ENCODE measurements around the gene CBX7.

CBX7 gene

GRCh38 chr22:39133871-39134270 lies 18.6 kb downstream of the CBX7 start:
- H3K36me3 ChIP-seq (ENCODE audit: insufficient read depth, low read length) = no peaks in the 10 kb centered on the region
- H3K9ac ChIP-seq (ENCODE audit: insufficient read length) = no peak overlapping the region
- TF ChIP-seq FOXP2 (optimal IDR thresholded peaks at IDR 0.05; ENCODE audit: control extremely low read depth, extremely low read length, insufficient read depth) (no peak), POLR2AphosphoS5 (IDR thresholded peaks at IDR 0.05; ENCODE audit: borderline replicate concordance, low read depth, low read length) (no peak), EZH2 (IDR thresholded peaks at IDR 0.05) (no peak)
- no peak overlapping the region for H3K4me3 ChIP-seq
- no peak for DNase-seq (ENCODE audit: low read depth, low spot score)
- H3K27ac ChIP-seq = no peak overlapping the region
- H3K9me3 ChIP-seq (ENCODE audit: low read depth, low read length) = no peaks in the 10 kb centered on the region

DNA sequence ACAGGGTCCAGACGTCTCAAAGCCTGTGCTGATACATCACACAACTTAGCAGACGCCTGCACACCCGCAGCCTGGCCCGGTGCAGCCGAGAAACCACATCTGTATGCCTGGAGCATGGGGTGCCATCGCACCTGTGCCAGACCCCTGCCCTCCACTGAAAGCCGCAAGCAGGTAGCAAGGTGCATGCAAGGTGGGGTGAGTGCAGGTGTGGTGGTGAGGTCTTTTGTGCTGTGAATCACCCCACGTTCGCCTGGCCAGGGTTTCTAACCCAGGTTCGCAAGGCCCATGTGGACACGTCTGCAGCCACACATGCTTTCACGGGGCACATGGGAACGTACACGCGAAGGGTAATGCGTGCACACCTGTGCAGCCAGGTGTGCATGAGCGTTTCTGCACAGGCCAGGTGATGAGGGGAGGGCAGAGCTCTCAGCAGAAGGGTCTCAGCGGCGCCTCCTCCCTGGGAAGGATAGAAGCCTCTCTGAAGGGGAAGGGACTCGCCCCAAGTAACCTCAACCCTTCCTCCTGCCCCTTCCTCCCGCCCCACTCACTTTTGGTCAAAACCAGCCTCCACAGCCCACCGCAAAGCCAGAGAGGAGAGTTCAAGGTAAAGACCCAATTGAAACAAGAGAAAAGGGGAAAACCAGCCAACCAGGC lies 19.5 kb downstream of the CBX7 start:
- no peak for DNase-seq (ENCODE audit: low read depth, low spot score)
- no peak overlapping the region for H3K9ac ChIP-seq (ENCODE audit: insufficient read length)
- H3K4me3 ChIP-seq = no peak overlapping the region
- H3K36me3 ChIP-seq (ENCODE audit: insufficient read depth, low read length) = no peaks in the 10 kb centered on the region
- TF ChIP-seq POLR2AphosphoS5 (IDR thresholded peaks at IDR 0.05; ENCODE audit: borderline replicate concordance, low read depth, low read length) (no peak), FOXP2 (optimal IDR thresholded peaks at IDR 0.05; ENCODE audit: control extremely low read depth, extremely low read length, insufficient read depth) (no peak), EZH2 (IDR thresholded peaks at IDR 0.05) (no peak)
- H3K9me3 ChIP-seq (ENCODE audit: low read depth, low read length) = no peaks in the 10 kb centered on the region
- H3K27ac ChIP-seq = no peak overlapping the region

DNA sequence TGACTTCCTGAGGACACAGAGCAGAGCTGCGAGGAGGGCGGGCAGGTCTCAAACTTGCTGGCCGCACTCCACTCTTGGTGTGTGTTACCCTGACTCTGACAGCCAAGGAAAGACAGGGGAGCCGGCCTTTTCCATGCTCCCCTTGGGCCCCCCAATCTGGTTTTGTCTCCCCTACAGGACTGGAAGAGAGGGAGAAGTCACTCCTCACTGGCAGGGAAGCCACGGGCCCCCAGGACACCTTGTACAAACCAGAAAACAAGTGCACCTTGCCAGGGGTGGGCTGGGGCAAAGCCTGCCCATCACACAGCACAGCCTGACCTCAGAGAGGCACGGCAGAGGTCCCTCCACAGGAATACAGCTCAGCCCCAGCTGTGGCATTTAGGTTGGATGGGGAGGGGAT lies 20.2 kb downstream of the CBX7 start:
- TF ChIP-seq POLR2AphosphoS5 (IDR thresholded peaks at IDR 0.05; ENCODE audit: borderline replicate concordance, low read depth, low read length) (no peak), EZH2 (IDR thresholded peaks at IDR 0.05) (no peak)
- Histone ChIP-seq H3K36me3 (ENCODE audit: insufficient read depth, low read length) (no peaks in the 10 kb centered on the region), H3K9ac (ENCODE audit: insufficient read length) (no peak overlapping the region)

GRCh38 chr22:39130892-39131855 lies 21.3 kb downstream of the CBX7 start:
- Histone ChIP-seq H3K9me3 (ENCODE audit: low read depth, low read length) (no peaks in the 10 kb centered on the region), H3K27ac (no peak overlapping the region), H3K36me3 (ENCODE audit: insufficient read depth, low read length) (no peaks in the 10 kb centered on the region), H3K9ac (ENCODE audit: insufficient read length) (no peak overlapping the region), H3K4me3 (no peak overlapping the region)
- TF ChIP-seq POLR2AphosphoS5 (IDR thresholded peaks at IDR 0.05; ENCODE audit: borderline replicate concordance, low read depth, low read length) = no peak
- no peak for TF ChIP-seq FOXP2 (optimal IDR thresholded peaks at IDR 0.05; ENCODE audit: control extremely low read depth, extremely low read length, insufficient read depth)
- no peak for TF ChIP-seq EZH2 (IDR thresholded peaks at IDR 0.05)
- no peak for DNase-seq (ENCODE audit: low read depth, low spot score)

More for the DNA sequence above, 20.2 kb downstream of the CBX7 start:
- DNase-seq (ENCODE audit: low read depth, low spot score) = no peak
- Histone ChIP-seq H3K9me3 (ENCODE audit: low read depth, low read length) (no peaks in the 10 kb centered on the region), H3K4me3 (no peak overlapping the region), H3K27ac (no peak overlapping the region)

GRCh38 chr22:39130152-39130704 lies 22.3 kb downstream of the CBX7 start:
- Histone ChIP-seq H3K36me3 (ENCODE audit: insufficient read depth, low read length) (no peaks in the 10 kb centered on the region), H3K9ac (ENCODE audit: insufficient read length) (no peak overlapping the region), H3K9me3 (ENCODE audit: low read depth, low read length) (no peaks in the 10 kb centered on the region), H3K27ac (no peak overlapping the region), H3K4me3 (no peak overlapping the region)
- TF ChIP-seq FOXP2 (optimal IDR thresholded peaks at IDR 0.05; ENCODE audit: control extremely low read depth, extremely low read length, insufficient read depth) = no peak
- no peak for TF ChIP-seq EZH2 (IDR thresholded peaks at IDR 0.05)
- no peak for TF ChIP-seq POLR2AphosphoS5 (IDR thresholded peaks at IDR 0.05; ENCODE audit: borderline replicate concordance, low read depth, low read length)
- DNase-seq (ENCODE audit: low read depth, low spot score) = no peak

DNA sequence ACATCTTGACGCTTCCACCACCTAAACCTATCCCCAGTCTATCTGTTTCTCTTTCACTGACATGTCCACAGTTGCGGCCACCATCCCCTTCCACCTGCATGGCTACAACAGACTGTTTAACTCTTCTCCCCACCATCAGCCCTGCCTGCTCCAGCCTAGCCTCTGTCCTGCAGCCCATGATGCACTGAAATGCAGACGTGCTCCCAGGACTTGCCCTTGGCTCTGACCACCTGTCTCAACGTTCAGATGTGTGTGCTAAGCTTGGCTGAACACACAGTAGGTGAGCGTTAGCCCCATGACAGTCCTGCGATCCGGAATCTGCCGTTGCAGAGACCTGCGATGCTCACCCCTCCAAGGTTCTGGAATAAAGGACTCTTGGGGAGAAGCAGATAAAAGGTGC lies 22.7 kb downstream of the CBX7 start:
- no peaks in the 10 kb centered on the region for H3K9me3 ChIP-seq (ENCODE audit: low read depth, low read length)
- H3K36me3 ChIP-seq (ENCODE audit: insufficient read depth, low read length) = no peaks in the 10 kb centered on the region
- no peak overlapping the region for H3K4me3 ChIP-seq
- no peak overlapping the region for H3K27ac ChIP-seq
- DNase-seq (ENCODE audit: low read depth, low spot score) = no peak
- TF ChIP-seq EZH2 (IDR thresholded peaks at IDR 0.05) = no peak
- TF ChIP-seq FOXP2 (optimal IDR thresholded peaks at IDR 0.05; ENCODE audit: control extremely low read depth, extremely low read length, insufficient read depth) = no peak
- no peak for TF ChIP-seq POLR2AphosphoS5 (IDR thresholded peaks at IDR 0.05; ENCODE audit: borderline replicate concordance, low read depth, low read length)
- no peak overlapping the region for H3K9ac ChIP-seq (ENCODE audit: insufficient read length)

DNA sequence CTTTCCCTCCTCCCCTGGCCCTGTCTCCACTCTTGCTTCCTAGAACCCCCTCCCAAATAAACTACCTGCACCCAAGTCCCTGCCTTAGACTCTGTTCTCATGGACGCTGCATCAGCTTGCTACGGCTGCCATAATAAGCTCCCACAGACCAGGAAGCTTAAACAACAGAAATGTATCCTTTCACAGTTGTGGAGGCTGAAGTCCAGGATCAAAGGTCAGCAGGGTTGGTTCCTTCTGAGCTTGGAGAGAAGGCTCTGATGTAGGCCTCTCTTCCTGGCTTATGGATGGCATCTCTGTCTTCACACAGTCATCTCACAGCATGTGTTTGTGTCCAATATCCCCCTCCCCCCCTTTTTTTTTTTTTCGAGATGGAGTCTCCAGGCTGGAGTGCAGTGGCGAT lies 23.4 kb downstream of the CBX7 start:
- DNase-seq (ENCODE audit: low read depth, low spot score) = no peak
- no peak overlapping the region for H3K27ac ChIP-seq

GRCh38 chr22:39128508-39128907 lies 24.0 kb downstream of the CBX7 start:
- TF ChIP-seq POLR2AphosphoS5 (IDR thresholded peaks at IDR 0.05; ENCODE audit: borderline replicate concordance, low read depth, low read length) (no peak), EZH2 (IDR thresholded peaks at IDR 0.05) (no peak), FOXP2 (optimal IDR thresholded peaks at IDR 0.05; ENCODE audit: control extremely low read depth, extremely low read length, insufficient read depth) (no peak)
- no peak for DNase-seq (ENCODE audit: low read depth, low spot score)
- H3K9ac ChIP-seq (ENCODE audit: insufficient read length) = no peak overlapping the region
- H3K36me3 ChIP-seq (ENCODE audit: insufficient read depth, low read length) = no peaks in the 10 kb centered on the region
- H3K9me3 ChIP-seq (ENCODE audit: low read depth, low read length) = no peaks in the 10 kb centered on the region
- H3K4me3 ChIP-seq = no peak overlapping the region
- H3K27ac ChIP-seq = no peak overlapping the region

More for the DNA sequence above, 23.4 kb downstream of the CBX7 start:
- Histone ChIP-seq H3K9ac (ENCODE audit: insufficient read length) (no peak overlapping the region), H3K36me3 (ENCODE audit: insufficient read depth, low read length) (no peaks in the 10 kb centered on the region), H3K9me3 (ENCODE audit: low read depth, low read length) (no peaks in the 10 kb centered on the region), H3K4me3 (no peak overlapping the region)
- TF ChIP-seq POLR2AphosphoS5 (IDR thresholded peaks at IDR 0.05; ENCODE audit: borderline replicate concordance, low read depth, low read length) (no peak), EZH2 (IDR thresholded peaks at IDR 0.05) (no peak), FOXP2 (optimal IDR thresholded peaks at IDR 0.05; ENCODE audit: control extremely low read depth, extremely low read length, insufficient read depth) (no peak)
